HEK293T (cell line): ENCODE data around the gene TMCO4.

Source experiments
- ARNT ChIP-seq: fragments of 450-650 bp; IDR thresholded peaks from 2 replicates; pipeline ENCODE4 v1.6.1; 2017; ENCODE audit warnings: mild to moderate bottlenecking
- BHLHE40 ChIP-seq: fragments of 450-650 bp; IDR thresholded peaks from 2 replicates; pipeline ENCODE4 v1.6.1; 2016; ENCODE audit warnings: mild to moderate bottlenecking, moderate library complexity, borderline replicate concordance
- CTBP1 ChIP-seq: fragments of 450-650 bp; IDR thresholded peaks from 2 replicates; pipeline ENCODE4 v1.6.1; 2016; ENCODE audit warnings: borderline replicate concordance
- ELF4 ChIP-seq: fragments of 450-650 bp; IDR thresholded peaks from 2 replicates; pipeline ENCODE4 v1.6.1; 2017; ENCODE audit warnings: antibody characterized with exemption
- FOXA1 ChIP-seq: fragments of 450-650 bp; IDR thresholded peaks from 2 replicates; pipeline ENCODE4 v1.6.1; 2016; ENCODE audit warnings: mild to moderate bottlenecking
- FOXM1 ChIP-seq: fragments of 450-650 bp; IDR thresholded peaks from 2 replicates; pipeline ENCODE4 v1.6.1; 2017; ENCODE audit warnings: mild to moderate bottlenecking, borderline replicate concordance
- HDGF ChIP-seq: fragments of 450-650 bp; IDR thresholded peaks from 2 replicates; pipeline ENCODE4 v1.6.1; 2017; ENCODE audit warnings: antibody characterized with exemption, borderline replicate concordance
- NFRKB ChIP-seq: fragments of 450-650 bp; IDR thresholded peaks from 2 replicates; pipeline ENCODE4 v1.6.1; 2016; ENCODE audit warnings: mild to moderate bottlenecking, moderate library complexity
- SP1 ChIP-seq: fragments of 450-650 bp; IDR thresholded peaks from 2 replicates; pipeline ENCODE4 v1.6.1; 2017
- SUZ12 ChIP-seq: fragments of 450-650 bp; IDR thresholded peaks from 2 replicates; pipeline ENCODE4 v1.6.1; 2016; ENCODE audit warnings: mild to moderate bottlenecking
- TARDBP ChIP-seq: fragments of 450-650 bp; IDR thresholded peaks from 2 replicates; pipeline ENCODE4 v1.6.1; 2016
- ZNF384 ChIP-seq: fragments of 450-650 bp; IDR thresholded peaks from 2 replicates; pipeline ENCODE4 v1.6.1; 2016
- TF ChIP-seq, protein P1 (sequence below): fragments of 450-650 bp; IDR thresholded peaks from 2 replicates; pipeline ENCODE4 v1.6.1; 2016

DNA sequence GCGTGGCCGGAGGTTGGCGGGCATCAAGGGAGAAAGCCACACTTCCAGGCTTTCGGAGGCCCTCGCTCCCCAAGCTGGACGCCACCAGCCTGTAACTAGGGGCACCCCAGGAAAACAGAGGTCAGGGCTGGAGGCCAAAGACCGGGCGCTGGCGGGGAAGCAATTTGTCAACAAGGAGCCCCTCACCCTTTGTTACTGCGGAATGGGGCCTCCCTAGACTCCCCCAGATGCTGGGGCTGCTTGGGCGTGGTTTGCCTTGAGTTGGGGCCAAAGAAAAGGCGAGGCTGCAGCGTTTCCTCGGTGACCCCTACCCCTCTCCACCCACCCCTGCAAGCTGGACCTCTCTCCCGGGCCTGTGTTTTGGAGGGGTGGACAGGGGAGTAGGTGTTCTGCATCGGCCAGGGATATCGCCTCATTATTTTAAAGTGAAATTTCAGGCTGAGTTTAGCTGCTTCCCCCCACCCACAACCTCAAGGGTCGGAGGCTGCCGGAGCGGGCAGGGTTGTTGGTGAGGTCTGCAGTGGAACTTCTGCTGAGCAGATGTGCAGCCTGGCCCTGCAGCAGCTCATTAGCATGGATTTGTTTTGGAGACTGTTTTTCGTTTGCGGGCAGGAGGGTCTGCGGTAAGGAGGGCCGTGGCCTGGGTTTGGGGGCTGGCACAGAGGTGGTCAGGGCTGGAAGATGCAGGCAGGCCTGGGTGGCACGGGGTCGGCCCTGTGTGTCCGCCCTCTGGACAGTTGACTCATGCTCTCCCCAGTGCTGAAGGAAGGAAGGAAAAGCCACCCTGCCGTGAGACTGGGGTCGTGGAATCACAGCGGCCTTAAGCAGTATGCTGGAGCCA lies 154.1 kb downstream of the TMCO4 start:
- TF ChIP-seq, protein P1, sequence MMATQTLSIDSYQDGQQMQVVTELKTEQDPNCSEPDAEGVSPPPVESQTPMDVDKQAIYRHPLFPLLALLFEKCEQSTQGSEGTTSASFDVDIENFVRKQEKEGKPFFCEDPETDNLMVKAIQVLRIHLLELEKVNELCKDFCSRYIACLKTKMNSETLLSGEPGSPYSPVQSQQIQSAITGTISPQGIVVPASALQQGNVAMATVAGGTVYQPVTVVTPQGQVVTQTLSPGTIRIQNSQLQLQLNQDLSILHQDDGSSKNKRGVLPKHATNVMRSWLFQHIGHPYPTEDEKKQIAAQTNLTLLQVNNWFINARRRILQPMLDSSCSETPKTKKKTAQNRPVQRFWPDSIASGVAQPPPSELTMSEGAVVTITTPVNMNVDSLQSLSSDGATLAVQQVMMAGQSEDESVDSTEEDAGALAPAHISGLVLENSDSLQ: no peak
- TF ChIP-seq FOXM1 (no peak), TARDBP (no peak), NFRKB (no peak), ELF4 (no peak), SP1 (no peak), BHLHE40 (no peak), HDGF (no peak), ARNT (no peak), SUZ12 (no peak), CTBP1 (no peak), ZNF384 (no peak), FOXA1 (no peak)
